Right renal cortex interstitium (tissue), 3 donors: Measurements from ENCODE around the gene NDUFV2. TPM values are rescaled to one million over a fixed set of nuclear protein-coding genes. Genes with fewer than 3 reads are reported as not detected.

Source experiments
- DNase-seq, 3 donors: peaks; one replicate each; pipeline ENCODE4 v3.0.0-alpha.2; 2013; ENCODE audit warnings: low read depth in 3 of 3, low spot score in 2 of 3
- polyA plus RNA-seq, 3 donors: library from polyadenylated mRNA; unstranded; fragments of 120-200 nt; gene quantifications; one replicate each; pipeline ENCODE4 v1.2.1, GENCODE V29; 2013; ENCODE audit not compliant: insufficient read length in 3 of 3

NDUFV2 gene
- polyA plus RNA-seq, 3 donors, result 134 to 138 (median 134) TPM

- DNase-seq, result no peak
Observed at GRCh38 chr18:9113468-9114149, 11.1 kb downstream of the NDUFV2 start.

GRCh38 chr18:9115984-9116383 is 13.5 kb downstream of the NDUFV2 start:
- DNase-seq, result no peak

- DNase-seq, result no peak
Observed at GRCh38 chr18:9117980-9118841, 15.7 kb downstream of the NDUFV2 start.

- DNase-seq, result no peak
Observed at GRCh38 chr18:9120796-9121195, 18.3 kb downstream of the NDUFV2 start.

GRCh38 chr18:9123520-9123919 is 21.0 kb downstream of the NDUFV2 start:
- DNase-seq, result no peak

GRCh38 chr18:9124824-9125223 is 22.3 kb downstream of the NDUFV2 start:
- DNase-seq, result no peak

GRCh38 chr18:9126337-9126736 is 23.8 kb downstream of the NDUFV2 start:
- DNase-seq, result no peak

- DNase-seq, result no peak
Observed at GRCh38 chr18:9130195-9130594, 27.7 kb downstream of the NDUFV2 start.

- no peak for DNase-seq
Observed at GRCh38 chr18:9130806-9131205, 28.3 kb downstream of the NDUFV2 start.

- no peak for DNase-seq
Observed at GRCh38 chr18:9132628-9133027, 30.1 kb downstream of the NDUFV2 start.

- no peak for DNase-seq
Observed at GRCh38 chr18:9133225-9133624, 30.7 kb downstream of the NDUFV2 start.

- no peak for DNase-seq
Observed at GRCh38 chr18:9135081-9135911, 32.8 kb downstream of the NDUFV2 start.

GRCh38 chr18:9135912-9136314 is 33.4 kb downstream of the NDUFV2 start:
- peak in 1 of 3 donors; percentile 21 for DNase-seq

GRCh38 chr18:9136315-9137155 is 34.0 kb downstream of the NDUFV2 start, which contains the start of gene ANKRD12:
Gene ANKRD12, plus strand, starts transcription at chr18:9136781. Its CDS starts 45,652 bp downstream, at chr18:9182433.
- DNase-seq, result peak; percentile 92 to 95 (median 93)

GRCh38 chr18:9137168-9138066 is 34.9 kb downstream of the NDUFV2 start:
- peak; percentile 54 to 64 (median 55) for DNase-seq

GRCh38 chr18:9139400-9140039 is 37.0 kb downstream of the NDUFV2 start:
- no peak for DNase-seq

GRCh38 chr18:9140381-9140780 is 37.9 kb downstream of the NDUFV2 start:
- DNase-seq, result no peak

- DNase-seq, result no peak
Observed at GRCh38 chr18:9140984-9141383, 38.5 kb downstream of the NDUFV2 start.

- no peak for DNase-seq
Observed at GRCh38 chr18:9146224-9146623, 43.7 kb downstream of the NDUFV2 start.
